HAP-1 (cell line): ENCODE data around the gene TEX101.
"Not testable (repeated sequence)": the region's sequence is repeated elsewhere in the genome, so short reads cannot be mapped to it uniquely, and the experiment has no call there.

ENCODE experiments used
- DNase-seq, 2 experiments: peaks; one replicate each; pipeline ENCODE4 v3.0.0-alpha.2; 2016 to 2020; ENCODE audit warnings: low spot score in 2 of 2
- H3K27me3 ChIP-seq: fragments of 250-450 bp; sonication (Bioruptor Pico); 2 replicates; pipeline ENCODE4 v1.5.1; 2020; ENCODE audit warnings: low read depth, mild to moderate bottlenecking, moderate library complexity
- H3K36me3 ChIP-seq: fragments of 250-450 bp; sonication (Bioruptor Pico); replicated peaks from 2 replicates; pipeline ENCODE4 v1.5.1; 2020; ENCODE audit warnings: mild to moderate bottlenecking
- H3K4me1 ChIP-seq: fragments of 250-450 bp; sonication (Bioruptor Pico); 2 replicates; pipeline ENCODE4 v1.5.1; 2020; ENCODE audit warnings: mild to moderate bottlenecking
- H3K4me3 ChIP-seq: fragments of 250-450 bp; sonication (Bioruptor Pico); 2 replicates; pipeline ENCODE4 v1.5.1; 2020; ENCODE audit warnings: mild to moderate bottlenecking, moderate library complexity
- H3K9me3 ChIP-seq: fragments of 250-450 bp; sonication (Bioruptor Pico); 2 replicates; pipeline ENCODE4 v1.5.1; 2020; ENCODE audit warnings: mild to moderate bottlenecking, moderate library complexity
- in situ Hi-C: fragments of 300-500 bp; cut with MboI; formaldehyde crosslinking; loops from 3 replicates; pipeline ENCODE4 v1.14.3; 2020; ENCODE audit warnings: low sequenced_read_pairs, inconsistent platforms, mixed read lengths

The TEX101 gene

GRCh38 chr19:43414554-43414953, at the start of gene TEX101:
Gene TEX101 (plus strand): TSS chr19:43414890. CDS start chr19:43415920, 1,030 bp downstream.
- Histone ChIP-seq H3K4me1 (no peaks in the 10 kb centered on the region), H3K4me3 (no peak within 1 kb of the TSS), H3K36me3 (no peaks in the 10 kb centered on the region), H3K9me3 (peaks cover 2% of the 10 kb centered on the region; the same call in 1 of the 2 replicates), H3K27me3 (no peaks in the 10 kb centered on the region)
- no peak for DNase-seq
- in situ Hi-C loops, result no loop called here

- in situ Hi-C loops, H3K36me3 ChIP-seq, H3K9me3 ChIP-seq, H3K4me3 ChIP-seq, H3K4me1 ChIP-seq, DNase-seq: not testable (repeated sequence)
- peaks cover 15% of the 10 kb centered on the region for H3K27me3 ChIP-seq
These were observed 49.0 kb upstream of the TEX101 start for GRCh38 chr19:43365677-43366076.

- Histone ChIP-seq H3K27me3 (peaks cover 24% of the 10 kb centered on the region), H3K4me3 (no peak overlapping the region), H3K36me3 (no peaks in the 10 kb centered on the region), H3K9me3 (no peaks in the 10 kb centered on the region), H3K4me1 (no peaks in the 10 kb centered on the region)
- DNase-seq, result no peak
- in situ Hi-C loops, result no loop called here
These were observed 46.9 kb upstream of the TEX101 start for GRCh38 chr19:43367822-43368221.

- in situ Hi-C loops, result not testable (repeated sequence)
These were observed 45.8 kb upstream of the TEX101 start for GRCh38 chr19:43368897-43369296.

GRCh38 chr19:43371909-43372308, 42.8 kb upstream of the TEX101 start:
- in situ Hi-C loops, result no loop called here
- Histone ChIP-seq H3K36me3 (no peaks in the 10 kb centered on the region), H3K4me3 (no peak overlapping the region), H3K27me3 (peaks cover 24% of the 10 kb centered on the region), H3K4me1 (no peaks in the 10 kb centered on the region), H3K9me3 (no peaks in the 10 kb centered on the region)
- no peak for DNase-seq

More at GRCh38 chr19:43368897-43369296, 45.8 kb upstream of the TEX101 start:
- H3K9me3 ChIP-seq, H3K4me3 ChIP-seq, DNase-seq, H3K4me1 ChIP-seq, H3K36me3 ChIP-seq: not testable (repeated sequence)
- peaks cover 24% of the 10 kb centered on the region for H3K27me3 ChIP-seq

- H3K27me3 ChIP-seq, result peaks cover 24% of the 10 kb centered on the region
- H3K36me3 ChIP-seq, result no peaks in the 10 kb centered on the region
- H3K9me3 ChIP-seq, result no peaks in the 10 kb centered on the region
- in situ Hi-C loops, result no loop called here
- no peak for DNase-seq
- no peak overlapping the region for H3K4me3 ChIP-seq
- no peaks in the 10 kb centered on the region for H3K4me1 ChIP-seq
These were observed 42.2 kb upstream of the TEX101 start for GRCh38 chr19:43372462-43372861.

- H3K27me3 ChIP-seq, H3K4me1 ChIP-seq, DNase-seq, H3K9me3 ChIP-seq, H3K4me3 ChIP-seq, in situ Hi-C loops, H3K36me3 ChIP-seq: not testable (repeated sequence)
These were observed 37.1 kb upstream of the TEX101 start for GRCh38 chr19:43377624-43378023.

GRCh38 chr19:43380008-43380407, 34.7 kb upstream of the TEX101 start:
- in situ Hi-C loops, result no loop called here
- Histone ChIP-seq H3K4me1 (no peaks in the 10 kb centered on the region), H3K9me3 (no peaks in the 10 kb centered on the region), H3K36me3 (no peaks in the 10 kb centered on the region), H3K4me3 (no peak overlapping the region), H3K27me3 (peaks cover 4% of the 10 kb centered on the region; the same call in 1 of the 2 replicates)
- DNase-seq, result no peak

GRCh38 chr19:43380771-43381386, 33.8 kb upstream of the TEX101 start:
- H3K4me3 ChIP-seq, result no peak overlapping the region
- H3K4me1 ChIP-seq, result no peaks in the 10 kb centered on the region
- in situ Hi-C loops, result no loop called here
- H3K36me3 ChIP-seq, result no peaks in the 10 kb centered on the region
- DNase-seq, result no peak
- H3K9me3 ChIP-seq, result no peaks in the 10 kb centered on the region
- H3K27me3 ChIP-seq, result peaks cover 4% of the 10 kb centered on the region; the same call in 1 of the 2 replicates

GRCh38 chr19:43382586-43383216, 32.0 kb upstream of the TEX101 start:
- H3K36me3 ChIP-seq, DNase-seq, H3K4me1 ChIP-seq, H3K4me3 ChIP-seq, in situ Hi-C loops, H3K9me3 ChIP-seq, H3K27me3 ChIP-seq: not testable (repeated sequence)

GRCh38 chr19:43383254-43383653, 31.4 kb upstream of the TEX101 start:
- DNase-seq, H3K4me3 ChIP-seq, H3K4me1 ChIP-seq, in situ Hi-C loops, H3K36me3 ChIP-seq, H3K27me3 ChIP-seq, H3K9me3 ChIP-seq: not testable (repeated sequence)

GRCh38 chr19:43383759-43384158, 30.9 kb upstream of the TEX101 start:
- H3K4me1 ChIP-seq, in situ Hi-C loops: not testable (repeated sequence)

GRCh38 chr19:43390903-43391551, 23.7 kb upstream of the TEX101 start:
- H3K36me3 ChIP-seq, H3K27me3 ChIP-seq, H3K9me3 ChIP-seq, H3K4me1 ChIP-seq, in situ Hi-C loops, H3K4me3 ChIP-seq: not testable (repeated sequence)
- peak; percentile 82 to 93 for DNase-seq

More at GRCh38 chr19:43383759-43384158, 30.9 kb upstream of the TEX101 start:
- not testable (repeated sequence) for H3K9me3 ChIP-seq, DNase-seq, H3K4me3 ChIP-seq, H3K27me3 ChIP-seq, H3K36me3 ChIP-seq

- H3K36me3 ChIP-seq, H3K9me3 ChIP-seq, H3K4me3 ChIP-seq, H3K4me1 ChIP-seq, in situ Hi-C loops, H3K27me3 ChIP-seq: not testable (repeated sequence)
- peak in 1 of 2 experiments; percentile 27 for DNase-seq
These were observed 23.1 kb upstream of the TEX101 start for GRCh38 chr19:43391552-43391935.
